ENCODE measurements around the gene CBX6. TPM values are rescaled to one million over a fixed set of nuclear protein-coding genes. Genes with fewer than 3 reads are reported as not detected.

The CBX6 gene
- total and polyA plus RNA-seq, 8 donors: 22.5 to 44.6 (median 27.9) TPM

- WGBS, 2 donors: 84 to 86% methylated on average over 66 to 75 of the region's 75 CpGs
- peaks cover 14 to 29% (median 23%) of the 10 kb centered on the region in 3 donors for H3K4me1 ChIP-seq
These were observed 5.5 kb downstream of the CBX6 start for GRCh38 chr22:38866399-38867123.

GRCh38 chr22:38866024-38866398 is 6.0 kb downstream of the CBX6 start:
- Histone ChIP-seq H3K9me3 (no peaks in the 10 kb centered on the region), H3K36me3 (peaks cover 0 to 8% (median 3%) of the 10 kb centered on the region in 3 donors), H3K27me3 (no peaks in the 10 kb centered on the region), H3K4me3 (no peak overlapping the region), H3K27ac (no peak overlapping the region), H3K4me1 (peaks cover 14 to 26% (median 23%) of the 10 kb centered on the region in 3 donors)
- intact Hi-C loops (cut with DNase I): loop anchor here in 2 of 3 donors (5.0 to 10.0 kb wide), 3 partner anchors 131 to 259 kb away; no protein-coding TSS in a partner anchor
- ATAC-seq (no peak), DNase-seq (peak in 1 of 6 donors; percentile 39), FAIRE-seq (no peak)
- TF ChIP-seq CTCF (IDR thresholded peaks at IDR 0.05): no peak
- 84 to 89% methylated on average over 15 of the region's 15 CpGs for WGBS, 2 donors

More at GRCh38 chr22:38866399-38867123, 5.5 kb downstream of the CBX6 start:
- FAIRE-seq (no peak), DNase-seq (peak in 3 of 6 donors; percentile 61 to 85 (median 62)), ATAC-seq (no peak)
- H3K4me3 ChIP-seq: no peak overlapping the region
- peaks cover 0 to 8% (median 3%) of the 10 kb centered on the region in 3 donors for H3K36me3 ChIP-seq
- no peaks in the 10 kb centered on the region for H3K27me3 ChIP-seq
- intact Hi-C loops (cut with DNase I): loop anchor here in 2 of 3 donors (5.0 to 10.0 kb wide), 3 partner anchors 131 to 258 kb away; no protein-coding TSS in a partner anchor
- H3K27ac ChIP-seq: no peak overlapping the region
- no peaks in the 10 kb centered on the region for H3K9me3 ChIP-seq
- no peak for TF ChIP-seq CTCF (IDR thresholded peaks at IDR 0.05)

- TF ChIP-seq CTCF (IDR thresholded peaks at IDR 0.05): no peak
- peaks cover 0 to 8% (median 3%) of the 10 kb centered on the region in 3 donors for H3K36me3 ChIP-seq
- peaks cover 14 to 20% (median 19%) of the 10 kb centered on the region in 3 donors for H3K4me1 ChIP-seq
- ATAC-seq (no peak), FAIRE-seq (no peak), DNase-seq (peak in 3 of 6 donors; percentile 45 to 68 (median 55))
- peak overlapping the region in 2 of 4 donors; percentile 48 to 66 for H3K27ac ChIP-seq
- 76 to 80% methylated on average over 20 of the region's 20 CpGs for WGBS, 2 donors
- intact Hi-C loops (cut with DNase I): loop anchor here in 2 of 3 donors (5.0 to 10.0 kb wide), 3 partner anchors 132 to 259 kb away; no protein-coding TSS in a partner anchor
- H3K9me3 ChIP-seq: no peaks in the 10 kb centered on the region
- no peaks in the 10 kb centered on the region for H3K27me3 ChIP-seq
- no peak overlapping the region for H3K4me3 ChIP-seq
These were observed 6.6 kb downstream of the CBX6 start for GRCh38 chr22:38865201-38866023.

GRCh38 chr22:38864361-38865191 is 7.4 kb downstream of the CBX6 start:
- ATAC-seq (peak; percentile 44 to 71 (median 50)), FAIRE-seq (no peak), DNase-seq (peak; percentile 44 to 82 (median 67))
- H3K4me3 ChIP-seq: peak overlapping the region in 1 of 4 donors; percentile 10
- intact Hi-C loops (cut with DNase I): loop anchor here in 2 of 3 donors (5.0 to 10.0 kb wide), 3 partner anchors 133 to 260 kb away; no protein-coding TSS in a partner anchor
- TF ChIP-seq CTCF (IDR thresholded peaks at IDR 0.05): no peak
- H3K36me3 ChIP-seq: peaks cover 0 to 8% (median 3%) of the 10 kb centered on the region in 3 donors
- peaks cover 12 to 14% (median 14%) of the 10 kb centered on the region in 3 donors for H3K4me1 ChIP-seq
- peak overlapping the region; percentile 4 to 66 (median 45) for H3K27ac ChIP-seq
- H3K27me3 ChIP-seq: no peaks in the 10 kb centered on the region
- H3K9me3 ChIP-seq: no peaks in the 10 kb centered on the region
- WGBS, 2 donors: 15 to 27% methylated on average over 23 to 24 of the region's 24 CpGs

Data from pancreas (tissue), 10 donors.